Activated naive CD4-positive, alpha-beta T cell treated with anti-CD3 and anti-CD28 coated beads, Interleukin-2, amount 50 U/mL, for 24 hours (primary cell): ENCODE results near the gene MGA.
"Not testable (repeated sequence)": the region's sequence is repeated elsewhere in the genome, so short reads cannot be mapped to it uniquely, and the experiment has no call there.

Experiments
- H3K27ac Mint-ChIP-seq: one replicate; pipeline ENCODE4 v1.8.0; 2021; ENCODE audit warnings: mild to moderate bottlenecking, mixed read lengths
- H3K27me3 Mint-ChIP-seq: one replicate; pipeline ENCODE4 v1.8.0; 2021; ENCODE audit warnings: mixed read lengths
- H3K36me3 Mint-ChIP-seq: one replicate; pipeline ENCODE4 v1.8.0; 2021; ENCODE audit warnings: mixed read lengths
- H3K4me1 Mint-ChIP-seq: one replicate; pipeline ENCODE4 v1.8.0; 2021; ENCODE audit warnings: mixed read lengths
- H3K4me3 Mint-ChIP-seq: one replicate; pipeline ENCODE4 v1.8.0; 2021; ENCODE audit warnings: mild to moderate bottlenecking, mixed read lengths
- H3K9me3 Mint-ChIP-seq: one replicate; pipeline ENCODE4 v1.8.0; 2021; ENCODE audit warnings: mixed read lengths

MGA gene

GRCh38 chr15:41732483-41732882 is 72.3 kb downstream of the MGA start:
- no peak overlapping the region for H3K4me3 Mint-ChIP-seq
- H3K9me3 Mint-ChIP-seq = no peaks in the 10 kb centered on the region
- no peaks in the 10 kb centered on the region for H3K27me3 Mint-ChIP-seq
- H3K4me1 Mint-ChIP-seq = no peaks in the 10 kb centered on the region
- H3K36me3 Mint-ChIP-seq = peaks cover 8% of the 10 kb centered on the region
- no peak overlapping the region for H3K27ac Mint-ChIP-seq

GRCh38 chr15:41734079-41734478 is 73.9 kb downstream of the MGA start:
- Mint-ChIP-seq H3K36me3 (peaks cover 9% of the 10 kb centered on the region), H3K4me1 (no peaks in the 10 kb centered on the region), H3K4me3 (no peak overlapping the region), H3K27me3 (no peaks in the 10 kb centered on the region), H3K9me3 (no peaks in the 10 kb centered on the region), H3K27ac (no peak overlapping the region)

- Mint-ChIP-seq H3K27ac (no peak overlapping the region), H3K36me3 (peaks cover 9% of the 10 kb centered on the region), H3K27me3 (no peaks in the 10 kb centered on the region), H3K4me1 (no peaks in the 10 kb centered on the region), H3K4me3 (no peak overlapping the region), H3K9me3 (no peaks in the 10 kb centered on the region)
These were observed 74.8 kb downstream of the MGA start for GRCh38 chr15:41735046-41735445.

GRCh38 chr15:41735492-41735891 is 75.3 kb downstream of the MGA start:
- not testable (repeated sequence) for H3K27ac Mint-ChIP-seq, H3K27me3 Mint-ChIP-seq, H3K4me3 Mint-ChIP-seq, H3K4me1 Mint-ChIP-seq, H3K36me3 Mint-ChIP-seq, H3K9me3 Mint-ChIP-seq

- Mint-ChIP-seq H3K27ac (no peak overlapping the region), H3K4me1 (peaks cover 12% of the 10 kb centered on the region), H3K27me3 (no peaks in the 10 kb centered on the region), H3K9me3 (no peaks in the 10 kb centered on the region), H3K4me3 (no peak overlapping the region), H3K36me3 (peaks cover 16% of the 10 kb centered on the region)
These were observed 86.6 kb downstream of the MGA start for GRCh38 chr15:41746802-41747201.

- Mint-ChIP-seq H3K27me3 (no peaks in the 10 kb centered on the region), H3K4me1 (no peaks in the 10 kb centered on the region), H3K27ac (no peak overlapping the region), H3K36me3 (peaks cover 14% of the 10 kb centered on the region), H3K9me3 (no peaks in the 10 kb centered on the region), H3K4me3 (no peak overlapping the region)
These were observed 96.0 kb downstream of the MGA start for GRCh38 chr15:41756198-41756597.

GRCh38 chr15:41772720-41773331 is 112.6 kb downstream of the MGA start:
- Mint-ChIP-seq H3K4me3 (peak overlapping the region; percentile 96), H3K27ac (no peak overlapping the region), H3K4me1 (peaks cover 45% of the 10 kb centered on the region), H3K36me3 (no peaks in the 10 kb centered on the region), H3K27me3 (no peaks in the 10 kb centered on the region), H3K9me3 (no peaks in the 10 kb centered on the region)

- H3K4me3 Mint-ChIP-seq = peak overlapping the region; percentile 96
- no peaks in the 10 kb centered on the region for H3K9me3 Mint-ChIP-seq
- peak overlapping the region; percentile 90 for H3K27ac Mint-ChIP-seq
- H3K36me3 Mint-ChIP-seq = no peaks in the 10 kb centered on the region
- peaks cover 50% of the 10 kb centered on the region for H3K4me1 Mint-ChIP-seq
- no peaks in the 10 kb centered on the region for H3K27me3 Mint-ChIP-seq
These were observed 113.1 kb downstream of the MGA start for GRCh38 chr15:41773332-41773728.

- H3K36me3 Mint-ChIP-seq = no peaks in the 10 kb centered on the region
- H3K4me1 Mint-ChIP-seq = peaks cover 54% of the 10 kb centered on the region
- H3K27ac Mint-ChIP-seq = peak overlapping the region; percentile 90
- H3K9me3 Mint-ChIP-seq = no peaks in the 10 kb centered on the region
- no peaks in the 10 kb centered on the region for H3K27me3 Mint-ChIP-seq
- H3K4me3 Mint-ChIP-seq = peak overlapping the region; percentile 96
These were observed 113.5 kb downstream of the MGA start for GRCh38 chr15:41773729-41774061.

- Mint-ChIP-seq H3K27ac (peak within 1 kb of the TSS; percentile 90), H3K36me3 (no peaks in the 10 kb centered on the region), H3K4me3 (peak within 1 kb of the TSS; percentile 96), H3K4me1 (peaks cover 58% of the 10 kb centered on the region), H3K27me3 (no peaks in the 10 kb centered on the region), H3K9me3 (no peaks in the 10 kb centered on the region)
These were observed 114.1 kb downstream of the MGA start, which contains the start of gene MAPKBP1 for GRCh38 chr15:41774062-41774881. Gene MAPKBP1, plus strand, starts transcription at chr15:41774484. Its CDS starts 792 bp downstream, at chr15:41775276.

- no peaks in the 10 kb centered on the region for H3K9me3 Mint-ChIP-seq
- no peaks in the 10 kb centered on the region for H3K27me3 Mint-ChIP-seq
- H3K4me1 Mint-ChIP-seq = peaks cover 65% of the 10 kb centered on the region
- peaks cover 2% of the 10 kb centered on the region for H3K36me3 Mint-ChIP-seq
- H3K4me3 Mint-ChIP-seq = peak overlapping the region; percentile 96
- peak overlapping the region; percentile 80 for H3K27ac Mint-ChIP-seq
These were observed 114.7 kb downstream of the MGA start for GRCh38 chr15:41774882-41775417.

GRCh38 chr15:41775651-41776050 is 115.4 kb downstream of the MGA start:
- no peaks in the 10 kb centered on the region for H3K27me3 Mint-ChIP-seq
- peaks cover 72% of the 10 kb centered on the region for H3K4me1 Mint-ChIP-seq
- H3K36me3 Mint-ChIP-seq = peaks cover 3% of the 10 kb centered on the region
- H3K9me3 Mint-ChIP-seq = no peaks in the 10 kb centered on the region
- peak overlapping the region; percentile 96 for H3K4me3 Mint-ChIP-seq
- no peak overlapping the region for H3K27ac Mint-ChIP-seq

GRCh38 chr15:41777421-41777973 is 117.3 kb downstream of the MGA start:
- no peaks in the 10 kb centered on the region for H3K9me3 Mint-ChIP-seq
- H3K4me1 Mint-ChIP-seq = peaks cover 80% of the 10 kb centered on the region
- H3K27me3 Mint-ChIP-seq = no peaks in the 10 kb centered on the region
- no peak overlapping the region for H3K27ac Mint-ChIP-seq
- peaks cover 3% of the 10 kb centered on the region for H3K36me3 Mint-ChIP-seq
- H3K4me3 Mint-ChIP-seq = peak overlapping the region; percentile 39

GRCh38 chr15:41778521-41778920 is 118.3 kb downstream of the MGA start:
- peaks cover 73% of the 10 kb centered on the region for H3K4me1 Mint-ChIP-seq
- no peak overlapping the region for H3K4me3 Mint-ChIP-seq
- peaks cover 5% of the 10 kb centered on the region for H3K36me3 Mint-ChIP-seq
- H3K27ac Mint-ChIP-seq = no peak overlapping the region
- no peaks in the 10 kb centered on the region for H3K9me3 Mint-ChIP-seq
- no peaks in the 10 kb centered on the region for H3K27me3 Mint-ChIP-seq

- peak overlapping the region; percentile 6 for H3K4me3 Mint-ChIP-seq
- peaks cover 5% of the 10 kb centered on the region for H3K36me3 Mint-ChIP-seq
These were observed 119.5 kb downstream of the MGA start for GRCh38 chr15:41779662-41780157.

GRCh38 chr15:41780266-41780665 is 120.1 kb downstream of the MGA start:
- H3K4me1 Mint-ChIP-seq = peaks cover 67% of the 10 kb centered on the region
- no peaks in the 10 kb centered on the region for H3K27me3 Mint-ChIP-seq
- peak overlapping the region; percentile 26 for H3K27ac Mint-ChIP-seq
- peaks cover 5% of the 10 kb centered on the region for H3K36me3 Mint-ChIP-seq
- no peaks in the 10 kb centered on the region for H3K9me3 Mint-ChIP-seq
- peak overlapping the region; percentile 6 for H3K4me3 Mint-ChIP-seq

More at GRCh38 chr15:41779662-41780157, 119.5 kb downstream of the MGA start:
- Mint-ChIP-seq H3K4me1 (peaks cover 69% of the 10 kb centered on the region), H3K27ac (peak overlapping the region; percentile 26), H3K27me3 (no peaks in the 10 kb centered on the region), H3K9me3 (no peaks in the 10 kb centered on the region)
